Fibroblast of the aortic adventitia (primary cell): ENCODE measurements around the gene SLC5A10. TPM values are rescaled to one million over a fixed set of nuclear protein-coding genes. Genes with fewer than 3 reads are reported as not detected.

Source experiments
- DNase-seq: peaks from one replicate; pipeline ENCODE4 v3.0.0-alpha.2; 2010; ENCODE audit warnings: low read depth
- H3K4me3 ChIP-seq: 2 replicates; pipeline ENCODE4 v1.5.1; 2011; ENCODE audit warnings: low read depth, mild to moderate bottlenecking, control low read depth, low read length, moderate library complexity
- CTCF ChIP-seq: IDR thresholded peaks from 2 replicates; pipeline ENCODE4 v1.5.1; 2011; ENCODE audit warnings: mild to moderate bottlenecking, low read length, control low read depth, inconsistent platforms; ENCODE audit not compliant: insufficient read depth
- total RNA-seq: library from RNA; depleted of rRNA; stranded (reverse); fragments of >200 nt; gene quantifications from 2 replicates; pipeline ENCODE4 v1.2.3, GENCODE V29; 2012; ENCODE audit warnings: low replicate concordance

The SLC5A10 gene
- total RNA-seq, 1 donor, result not detected

GRCh38 chr17:18963126-18964017 is 11.4 kb downstream of the SLC5A10 start:
- no peak overlapping the region for H3K4me3 ChIP-seq
- no peak for DNase-seq
- TF ChIP-seq CTCF, result no peak

- DNase-seq, result no peak
- no peak for TF ChIP-seq CTCF
- no peak overlapping the region for H3K4me3 ChIP-seq
Measured at GRCh38 chr17:18964018-18964351, 12.0 kb downstream of the SLC5A10 start.

- no peak for DNase-seq
- no peak overlapping the region for H3K4me3 ChIP-seq
- TF ChIP-seq CTCF, result no peak
Measured at GRCh38 chr17:18964550-18964949, 12.6 kb downstream of the SLC5A10 start.

GRCh38 chr17:18965530-18966236 is 13.7 kb downstream of the SLC5A10 start:
- H3K4me3 ChIP-seq, result no peak overlapping the region
- no peak for DNase-seq
- TF ChIP-seq CTCF, result no peak

DNA sequence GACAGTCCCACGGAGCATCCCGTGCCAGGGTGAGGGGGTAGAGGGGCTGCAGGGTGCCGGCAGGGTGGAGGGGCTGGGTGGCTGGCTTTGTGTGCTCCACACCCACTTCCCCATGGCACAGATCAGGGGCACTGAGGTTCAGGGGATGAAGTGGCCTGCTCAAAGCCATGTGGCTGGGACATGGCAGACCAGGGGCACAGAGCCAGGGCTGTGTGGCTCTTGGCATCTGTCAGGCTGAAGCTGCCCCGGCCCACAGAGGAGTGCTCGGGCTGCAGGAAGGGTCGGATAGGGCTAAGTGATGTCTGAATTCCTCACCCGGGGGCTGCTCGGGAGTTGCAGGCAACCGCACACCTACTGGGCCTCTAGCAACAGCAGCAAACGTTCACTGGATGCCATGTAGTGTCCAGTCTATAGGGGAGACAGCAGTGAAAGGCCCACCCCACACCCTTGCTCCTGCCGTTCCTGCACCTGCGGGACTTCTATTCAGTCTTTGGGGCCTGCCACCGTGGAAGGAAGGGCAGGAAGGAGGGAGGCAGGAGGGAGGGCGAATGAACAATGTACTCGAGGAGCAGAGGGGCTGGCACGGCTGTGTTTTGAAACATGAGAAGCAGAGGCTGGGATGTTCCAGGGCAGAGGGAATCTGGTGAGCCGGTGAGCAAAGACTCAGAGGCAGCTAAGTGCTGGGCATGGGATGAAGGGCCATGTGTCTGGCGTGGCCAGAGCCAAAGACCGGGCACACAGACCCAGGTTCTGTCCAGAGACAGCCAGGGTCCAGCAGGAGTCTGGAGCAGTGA is 15.1 kb downstream of the SLC5A10 start:
- TF ChIP-seq CTCF, result no peak
- DNase-seq, result no peak
- no peak overlapping the region for H3K4me3 ChIP-seq

- no peak overlapping the region for H3K4me3 ChIP-seq
- DNase-seq, result no peak
- no peak for TF ChIP-seq CTCF
Measured at GRCh38 chr17:18967916-18968315, 16.0 kb downstream of the SLC5A10 start.
